ENCODE results near the gene NOTCH3.

NOTCH3 gene

DNA sequence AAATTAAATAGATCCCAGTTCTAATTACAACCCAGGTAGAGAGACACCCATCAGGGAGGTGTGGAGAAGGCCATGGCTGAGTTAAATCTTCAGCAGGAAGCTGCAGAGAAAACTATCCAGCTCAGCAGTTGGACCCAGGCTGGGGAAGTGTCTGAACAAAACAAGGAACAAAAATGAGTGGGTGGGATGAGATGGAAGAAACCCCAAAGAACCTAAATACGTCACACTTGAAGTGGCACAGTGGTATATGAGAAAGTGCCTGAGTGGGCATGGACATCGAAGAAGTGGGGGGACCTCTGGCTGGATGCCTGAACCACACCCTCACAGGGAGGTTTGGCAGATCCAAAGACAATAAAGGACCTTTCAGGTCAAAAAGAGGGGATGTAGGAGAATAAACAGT, 35.0 kb upstream of the NOTCH3 start:
- DNase-seq = no peak

DNA sequence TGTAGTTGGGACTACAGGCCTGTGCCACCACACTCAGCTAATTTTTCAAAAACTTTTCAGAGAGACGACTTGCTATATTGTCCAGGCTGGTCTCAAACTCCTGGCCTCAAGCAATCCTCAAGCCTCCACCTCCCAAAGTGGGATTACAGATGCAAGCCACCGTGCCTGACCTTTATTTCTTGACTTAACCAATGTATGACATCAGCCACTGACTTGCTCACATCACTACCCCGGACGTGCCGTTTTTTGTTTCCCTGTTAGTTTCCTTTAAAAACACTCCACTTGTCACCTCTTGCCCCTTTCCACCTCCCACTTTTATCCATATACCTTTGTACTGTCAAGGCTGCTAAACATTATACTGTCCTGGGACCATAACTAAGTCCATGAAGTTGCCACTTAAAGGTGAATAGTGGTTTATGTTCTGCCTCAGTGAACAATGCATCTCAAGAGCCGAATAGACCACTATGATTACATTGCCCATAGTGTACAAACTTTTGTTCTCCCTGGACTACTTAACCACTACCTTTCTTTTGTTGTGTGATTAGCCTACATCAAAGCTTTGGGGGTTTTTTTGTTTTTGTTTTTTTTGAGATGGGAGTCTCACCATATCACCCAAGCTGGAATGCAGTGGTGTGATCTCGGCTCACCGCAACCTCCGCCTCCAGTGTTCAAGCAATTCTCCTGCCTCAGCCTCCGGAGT, 33.8 kb upstream of the NOTCH3 start:
- DNase-seq = no peak

DNA sequence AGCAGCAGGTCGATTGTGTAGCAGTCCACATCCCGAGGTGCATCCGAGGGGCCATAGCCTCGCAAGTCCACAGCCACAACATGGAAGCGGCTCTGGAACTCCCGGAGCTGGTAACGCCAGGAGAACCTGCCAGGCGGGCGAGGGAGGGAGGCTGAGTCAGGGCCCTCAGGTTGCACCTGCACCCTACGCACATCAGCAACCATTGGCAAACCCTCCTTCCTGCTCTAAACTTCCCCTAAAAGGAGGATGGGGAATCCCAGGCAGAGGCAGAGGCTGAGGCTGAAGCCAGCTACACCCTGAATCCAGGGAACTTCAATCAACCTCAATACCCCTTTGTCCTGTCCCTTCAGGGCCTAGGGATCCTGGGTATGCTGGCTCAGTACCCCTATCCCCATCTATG, 30.5 kb upstream of the NOTCH3 start:
- no peak for DNase-seq

DNA sequence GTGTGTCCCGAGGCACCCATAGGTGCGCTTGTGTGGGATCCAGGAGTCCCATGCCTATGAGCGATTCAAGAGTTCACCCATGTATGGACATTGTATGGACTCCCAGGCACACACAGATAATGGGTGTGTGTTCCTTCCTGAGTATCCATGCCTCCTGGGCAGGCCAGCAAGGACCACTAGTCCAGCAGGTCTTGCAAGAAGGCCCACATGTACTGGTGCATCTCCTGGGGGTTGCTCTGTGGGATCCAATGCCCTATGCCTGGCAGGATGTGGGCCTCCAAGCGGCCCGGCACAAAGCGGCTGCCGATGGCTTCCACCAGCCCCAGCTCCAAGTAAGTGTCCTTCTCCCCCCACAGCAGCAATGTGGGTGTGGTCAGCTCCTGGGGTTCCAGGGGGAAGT, 26.5 kb upstream of the NOTCH3 start:
- DNase-seq = no peak

DNA sequence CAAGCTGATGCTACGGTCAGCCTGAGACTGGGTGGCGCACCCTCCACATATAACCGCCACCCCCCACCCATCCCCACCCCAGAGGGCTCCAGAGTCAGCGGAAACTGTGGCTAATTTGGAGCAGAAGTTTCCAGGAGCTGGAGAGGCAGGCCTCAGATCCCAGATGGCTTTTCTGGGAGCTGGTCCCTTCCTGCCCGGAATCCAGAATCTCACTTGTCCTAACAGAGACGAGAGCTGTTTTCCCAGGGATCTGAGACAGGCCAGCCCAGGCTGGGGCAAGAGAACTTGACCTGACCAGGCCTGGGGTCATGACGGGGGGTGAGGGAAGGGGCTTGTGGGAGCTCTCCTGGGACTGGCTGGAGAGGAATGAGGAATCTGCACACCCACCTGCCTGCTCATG, 25.0 kb upstream of the NOTCH3 start:
- DNase-seq = no peak

DNA sequence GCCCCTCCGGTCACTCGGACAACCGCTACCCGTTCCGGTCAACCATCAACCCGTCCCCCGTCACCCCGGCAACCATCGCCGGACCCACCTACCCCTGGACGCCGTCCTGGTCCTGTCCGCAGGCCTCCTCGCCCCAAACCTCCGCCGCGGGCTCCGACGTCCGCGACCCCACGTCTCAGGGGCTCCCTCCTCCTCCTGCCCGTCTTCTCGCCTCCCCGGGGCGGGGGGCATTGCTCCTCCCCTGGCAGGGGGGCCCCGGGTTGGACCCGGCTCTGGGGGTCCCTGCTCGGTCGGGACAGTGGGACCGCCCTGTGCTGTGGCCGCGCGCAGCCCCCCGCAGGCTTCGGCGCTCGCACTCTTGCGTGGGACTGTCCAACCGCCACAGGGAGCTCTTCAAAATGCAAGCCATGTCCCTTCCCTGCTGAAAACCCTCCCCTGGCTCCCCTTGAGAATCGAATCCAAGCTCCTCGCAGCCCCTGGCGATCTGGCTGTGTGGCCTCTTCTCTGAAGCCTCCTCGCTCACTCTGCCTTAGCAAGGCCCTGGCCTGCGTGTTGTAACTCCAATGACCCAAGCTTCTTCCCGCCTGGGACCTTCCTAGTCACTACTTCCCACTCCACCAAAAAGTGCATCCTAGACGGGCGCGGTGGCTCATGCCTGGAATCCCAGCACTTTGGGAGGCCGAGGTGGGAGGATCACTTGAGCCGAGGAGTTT, 23.0 kb upstream of the NOTCH3 start:
- DNase-seq = no peak

DNA sequence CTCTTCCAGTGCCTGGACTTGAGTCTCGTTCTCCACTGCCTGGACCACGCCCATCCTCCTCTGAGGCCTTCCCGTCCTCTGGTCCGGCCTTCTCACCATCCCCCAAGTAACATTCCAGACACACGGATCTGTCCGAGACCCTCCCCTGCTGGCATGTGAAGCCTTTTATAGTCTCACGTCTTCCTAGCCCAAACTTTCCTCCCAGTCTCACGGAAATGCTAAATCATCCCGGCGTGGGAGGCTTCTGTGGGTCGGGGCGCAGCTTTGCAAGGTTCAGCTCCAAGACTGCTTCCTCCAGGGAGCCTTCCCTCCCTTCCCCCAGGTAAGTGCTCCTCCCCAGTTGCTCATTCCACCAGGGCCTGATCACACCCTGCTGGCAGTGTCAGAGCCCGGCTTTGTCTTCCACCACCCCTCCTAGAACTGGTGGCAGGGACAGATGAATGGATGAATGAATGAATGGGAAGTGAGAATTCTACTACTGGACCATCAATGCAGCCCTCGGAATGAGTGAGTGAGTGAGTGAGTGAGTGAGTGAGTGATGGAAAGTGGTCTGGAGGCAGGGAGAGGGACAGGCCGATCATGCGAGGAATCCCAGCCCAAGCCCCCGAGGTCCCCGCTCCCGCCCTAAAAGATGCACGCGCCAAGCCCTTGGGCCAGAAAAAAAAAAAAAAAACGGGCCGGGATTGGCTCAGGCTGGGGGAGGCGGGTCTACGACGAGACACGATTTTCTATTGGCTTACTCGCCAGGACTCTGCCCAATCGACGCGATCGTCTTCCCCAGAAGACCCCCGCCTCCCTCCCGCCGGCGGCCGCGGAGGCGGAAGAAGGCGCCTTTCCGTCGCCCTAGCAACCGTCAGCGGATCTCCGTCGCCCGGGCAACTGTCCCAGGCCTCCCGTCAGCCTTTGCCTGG, 22.2 kb upstream of the NOTCH3 start:
- DNase-seq = peak; percentile 79

DNA sequence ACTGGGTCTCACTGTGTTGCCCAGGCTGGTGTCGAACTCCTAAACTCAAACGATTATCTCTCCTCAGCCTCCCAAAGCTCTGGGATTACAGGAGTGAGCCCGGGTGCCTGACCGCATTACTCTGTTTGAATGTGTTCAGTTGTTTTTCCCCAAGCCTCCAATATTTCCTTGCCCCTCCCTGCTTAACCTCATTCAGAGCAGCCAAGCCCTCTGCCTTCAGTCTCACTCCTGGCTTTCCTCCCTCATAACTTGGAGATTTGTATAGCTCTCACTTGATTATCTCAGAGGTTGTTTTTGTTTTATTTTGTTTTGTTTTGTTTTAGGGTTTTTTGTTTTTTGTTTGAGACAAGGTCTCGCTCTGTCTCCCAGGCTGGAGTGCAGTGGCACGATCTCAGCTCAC, 20.0 kb upstream of the NOTCH3 start:
- no peak for DNase-seq

DNA sequence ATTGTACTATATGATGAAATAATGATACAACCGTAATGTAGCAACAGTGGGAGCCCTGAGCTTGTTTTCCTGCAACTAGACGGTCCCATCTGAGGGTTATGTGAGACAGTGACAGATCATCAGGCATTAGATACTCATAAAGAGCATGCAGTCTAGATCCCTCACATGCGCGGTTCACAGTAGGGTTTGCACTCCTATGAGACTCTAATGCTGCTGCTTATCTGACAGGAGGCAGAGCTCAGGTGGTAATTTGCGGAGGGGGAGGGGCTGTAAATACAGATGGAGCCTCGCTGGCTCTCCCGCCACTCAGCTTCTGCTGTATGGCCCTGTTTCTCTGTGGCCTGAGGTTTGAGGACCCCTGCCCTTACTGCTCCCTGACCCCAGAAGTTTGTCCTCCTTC, 17.7 kb upstream of the NOTCH3 start:
- DNase-seq = no peak

DNA sequence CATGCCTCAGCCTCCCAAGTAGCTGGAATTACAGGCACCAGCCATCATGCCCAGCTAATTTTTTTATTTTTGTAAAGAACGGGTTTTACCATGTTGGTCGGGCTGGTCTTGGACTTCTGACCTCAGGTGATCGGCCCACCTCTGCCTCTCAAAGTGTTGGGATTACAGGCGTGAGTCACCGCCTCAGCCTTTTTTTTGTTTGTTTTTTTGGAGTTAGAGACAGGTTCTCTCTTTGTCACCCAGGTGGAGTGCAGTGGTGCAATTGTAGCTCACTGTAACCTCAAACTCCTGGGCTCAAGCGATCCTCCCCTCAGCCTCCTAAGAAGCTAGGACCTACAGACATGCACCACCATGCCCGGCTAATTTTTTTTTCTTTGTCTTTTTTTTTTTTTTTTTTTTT, 15.6 kb upstream of the NOTCH3 start:
- no peak for DNase-seq

DNA sequence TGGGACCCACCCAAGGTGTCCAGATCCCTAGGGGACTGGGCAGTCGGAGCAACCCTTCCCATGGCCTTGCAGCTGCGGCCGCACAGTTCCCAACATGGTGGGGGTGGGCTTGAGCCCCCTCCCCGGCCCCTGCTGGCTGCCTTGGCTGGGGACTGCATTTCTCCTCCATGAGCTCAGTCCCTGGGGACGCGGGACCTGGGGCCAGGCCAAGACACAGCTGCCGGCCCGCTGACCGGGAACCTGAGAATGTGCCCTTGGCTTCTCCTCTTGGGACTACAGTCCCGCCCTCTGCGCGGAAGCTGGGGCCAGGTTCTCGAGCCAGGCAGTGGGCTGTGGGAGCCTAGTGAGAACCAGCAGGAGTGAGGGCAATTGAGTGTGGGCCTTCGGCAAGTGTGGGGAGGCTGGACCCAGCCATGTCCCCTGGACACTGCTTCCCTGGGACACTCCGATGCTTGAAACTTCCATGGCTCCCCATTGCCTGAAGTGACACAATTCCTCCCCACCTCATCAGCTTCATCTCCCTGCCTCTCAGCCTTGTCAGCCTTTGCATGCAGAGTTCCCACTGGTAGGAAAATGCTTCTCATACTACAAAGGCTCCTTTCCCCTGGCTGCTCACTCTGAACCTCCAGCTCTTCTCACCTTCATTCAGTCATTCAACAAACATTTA, 13.1 kb upstream of the NOTCH3 start:
- DNase-seq = no peak

DNA sequence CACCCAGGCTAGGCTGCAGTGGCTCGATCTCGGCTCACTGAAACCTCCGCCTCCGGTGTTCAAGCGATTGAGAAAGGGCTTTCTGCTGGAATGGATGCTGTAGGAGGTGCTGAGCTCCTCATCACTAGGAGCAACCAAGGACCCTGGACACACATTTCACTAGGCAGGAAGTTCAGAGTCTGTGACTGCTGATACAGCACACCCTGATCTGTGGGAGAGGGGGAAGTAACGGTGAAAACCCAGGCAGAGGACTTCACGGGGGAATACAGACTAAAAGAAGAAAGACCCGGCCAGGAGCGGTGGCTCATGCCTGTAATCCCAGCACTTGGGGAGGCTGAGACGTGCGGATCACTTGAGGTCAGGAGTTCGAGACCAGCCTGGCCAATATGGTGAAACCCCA, 11.9 kb upstream of the NOTCH3 start:
- no peak for DNase-seq

DNA sequence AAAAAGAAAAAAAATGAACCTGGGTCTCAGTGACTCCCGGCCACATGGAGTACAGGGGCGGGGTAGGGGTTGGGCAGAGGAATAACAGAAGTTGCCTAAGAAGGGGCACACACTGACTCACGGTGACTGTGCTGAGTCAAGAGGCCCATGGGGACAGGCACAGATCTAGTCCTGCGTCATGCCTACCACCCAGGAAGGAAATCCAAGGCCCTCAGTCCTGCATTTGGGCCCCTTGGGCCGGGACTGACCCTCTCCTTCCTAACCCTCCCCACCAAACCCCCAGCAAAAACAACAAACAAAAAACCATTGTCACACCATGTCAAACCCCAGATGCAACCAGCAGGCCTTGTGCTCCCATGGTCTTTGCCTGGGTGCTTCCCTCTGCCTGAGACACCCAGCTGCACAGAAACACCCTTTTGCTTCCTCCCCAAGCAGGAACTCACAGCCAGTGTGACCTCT, 9.6 kb upstream of the NOTCH3 start:
- peak; percentile 16 for DNase-seq

DNA sequence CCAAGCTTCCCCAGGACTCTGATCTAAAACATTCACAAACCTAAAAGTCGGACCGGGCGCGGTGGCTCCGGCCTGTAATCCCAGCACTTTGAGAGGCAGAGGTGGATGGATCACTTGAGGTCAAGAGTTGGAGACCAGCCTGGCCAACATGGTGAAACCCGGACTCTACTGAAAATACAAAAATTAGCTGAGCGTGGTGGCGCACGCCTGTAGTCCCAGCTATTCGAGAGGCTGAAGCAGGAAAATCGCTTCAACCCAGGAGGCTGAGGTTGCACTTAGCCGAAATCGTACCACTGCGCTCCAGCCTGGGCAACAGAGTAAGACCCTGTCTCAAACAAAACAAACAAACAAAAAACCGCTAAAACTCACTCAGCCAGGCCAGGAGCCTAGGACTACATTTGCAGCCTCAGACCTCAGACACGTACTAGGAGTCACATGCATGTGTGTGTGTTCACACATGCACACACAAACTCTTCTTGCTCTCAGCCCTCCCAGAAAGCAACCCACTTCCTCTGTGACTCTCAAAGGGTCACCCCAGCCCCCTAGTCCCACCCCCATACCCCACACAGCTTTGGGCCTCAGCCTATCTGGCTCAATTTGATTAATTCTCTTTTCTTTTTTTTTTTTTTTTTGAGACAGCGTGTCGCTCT, 704 bp upstream of the NOTCH3 start:
- no peak for DNase-seq

DNA sequence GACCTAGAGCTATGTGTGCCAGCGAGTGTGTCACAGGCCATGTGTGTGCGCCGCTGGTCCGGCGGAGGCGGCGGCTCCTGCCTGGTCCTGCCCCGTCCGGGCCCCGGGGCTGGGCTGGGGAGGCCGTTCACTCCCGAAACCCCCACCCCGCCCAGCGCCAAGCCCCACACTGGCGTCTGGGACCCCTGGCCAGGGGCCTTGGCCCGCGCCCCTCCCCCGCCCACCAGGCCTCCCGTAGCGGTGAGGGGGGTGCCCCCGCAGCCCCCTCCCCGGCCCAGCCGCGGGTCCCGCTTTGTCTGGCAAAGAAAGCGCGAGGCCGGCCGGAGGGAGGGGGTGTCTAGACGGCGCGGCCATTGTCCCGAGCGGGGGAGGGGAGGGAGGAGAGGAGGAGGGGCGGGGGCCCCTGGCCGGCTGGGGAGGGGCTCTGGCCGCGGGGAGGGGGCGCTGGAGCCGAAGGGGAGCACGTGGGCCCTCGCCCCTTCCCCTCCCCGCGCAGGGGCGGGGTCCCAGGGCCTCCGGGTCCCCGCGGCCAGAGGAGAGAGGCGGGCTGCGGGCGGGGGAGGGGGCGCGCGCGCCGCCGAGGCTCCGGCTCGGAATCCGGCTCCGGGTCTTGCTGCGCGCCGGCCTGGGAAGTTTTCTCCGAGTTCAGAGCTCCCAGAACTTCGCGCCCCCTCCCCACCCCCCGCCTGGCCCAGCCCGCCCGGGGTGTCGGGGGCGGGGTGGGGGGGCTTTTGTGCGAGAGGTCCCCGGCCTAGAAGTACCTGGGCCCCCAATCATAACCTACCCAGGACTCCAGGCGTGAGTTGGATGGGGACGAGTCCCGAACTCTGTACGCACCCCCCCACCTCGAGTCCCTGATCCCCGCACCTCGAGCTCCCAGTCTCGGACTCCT, 888 bp downstream of the NOTCH3 start:
- DNase-seq = no peak

DNA sequence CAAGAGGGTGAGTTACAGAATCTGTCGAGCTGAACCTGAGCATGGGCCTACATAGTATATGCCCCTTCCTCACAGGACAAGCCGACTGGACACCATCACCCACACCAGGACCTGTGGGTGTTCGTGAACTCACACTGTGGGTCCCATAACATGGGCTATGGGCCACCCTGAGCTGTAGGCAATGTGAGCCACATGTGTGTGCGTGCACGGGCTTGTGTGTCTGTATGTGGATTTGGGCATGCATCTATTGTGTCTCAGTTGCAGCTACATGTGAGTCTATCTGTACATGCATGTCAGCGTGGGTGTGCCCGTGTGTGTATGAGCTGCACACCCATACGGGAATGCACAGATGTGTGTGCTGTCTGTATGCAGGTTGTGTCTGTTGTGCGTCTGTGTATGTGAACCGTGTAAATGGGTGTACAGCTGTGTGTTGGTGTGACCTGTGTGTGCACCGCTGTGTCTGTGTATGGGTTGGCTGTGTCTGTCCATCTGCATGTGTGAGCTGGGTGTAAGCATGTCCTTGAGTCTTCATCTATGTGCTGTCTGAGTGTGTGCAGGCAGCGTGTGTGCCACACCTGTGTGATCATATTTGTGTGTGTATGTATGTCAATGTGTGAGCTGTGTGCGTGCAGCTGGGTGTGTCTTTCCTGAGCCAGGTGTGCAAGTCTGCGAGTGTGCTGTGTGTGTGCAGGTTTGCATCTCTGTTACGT, 1.7 kb downstream of the NOTCH3 start:
- DNase-seq = no peak

DNA sequence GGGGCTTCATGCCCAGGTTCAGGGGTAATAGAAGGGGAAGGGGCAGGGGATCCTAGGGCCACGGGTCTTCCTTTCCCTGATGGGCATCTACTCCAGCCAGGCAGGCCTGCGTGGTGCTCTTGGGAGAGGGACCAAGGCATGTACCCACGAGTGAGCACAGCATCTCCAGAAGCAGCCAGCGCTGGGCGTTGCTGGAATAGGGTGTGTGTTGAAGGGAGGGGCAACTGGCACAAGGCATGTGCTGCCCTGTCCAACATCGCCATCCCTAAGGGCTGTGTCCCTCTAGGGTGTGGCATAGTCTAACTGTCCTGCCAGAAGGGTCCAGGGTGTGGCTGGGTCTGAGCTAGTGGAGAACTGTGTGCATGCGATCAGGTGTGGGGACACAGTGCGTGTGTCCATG, 2.9 kb downstream of the NOTCH3 start:
- no peak for DNase-seq

DNA sequence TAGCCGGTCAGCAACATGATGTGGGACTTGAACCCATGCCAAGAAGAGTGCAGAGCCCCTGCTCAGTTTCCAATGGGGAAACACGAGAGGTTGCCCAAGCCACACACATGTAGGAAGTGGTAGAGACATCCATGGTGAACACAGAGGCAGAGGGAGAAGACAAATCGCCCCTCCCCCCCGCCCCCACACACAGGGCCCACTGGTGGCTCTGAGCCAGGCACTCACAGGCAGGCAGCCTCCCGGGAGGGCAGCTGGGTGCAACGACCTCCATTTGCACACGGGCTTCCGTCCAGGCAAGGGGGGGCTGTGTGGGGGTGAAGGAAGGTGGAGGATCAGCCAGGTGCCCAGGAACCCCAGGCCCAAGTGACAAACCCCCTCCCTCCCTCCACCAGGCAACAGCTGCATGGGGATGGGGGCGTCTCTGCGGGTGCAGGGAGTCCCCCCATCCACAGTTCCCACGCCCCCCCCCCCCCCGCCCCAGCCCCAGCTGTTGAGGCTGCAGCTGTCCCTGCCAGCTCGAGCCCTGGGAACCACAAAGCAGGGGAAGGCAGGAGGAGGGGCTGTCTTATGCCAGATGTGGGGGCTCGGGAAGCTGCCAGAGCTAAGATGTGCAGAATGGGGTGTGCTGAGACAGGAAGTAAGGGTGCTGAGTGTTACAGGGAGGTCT, 3.4 kb downstream of the NOTCH3 start:
- no peak for DNase-seq

DNA sequence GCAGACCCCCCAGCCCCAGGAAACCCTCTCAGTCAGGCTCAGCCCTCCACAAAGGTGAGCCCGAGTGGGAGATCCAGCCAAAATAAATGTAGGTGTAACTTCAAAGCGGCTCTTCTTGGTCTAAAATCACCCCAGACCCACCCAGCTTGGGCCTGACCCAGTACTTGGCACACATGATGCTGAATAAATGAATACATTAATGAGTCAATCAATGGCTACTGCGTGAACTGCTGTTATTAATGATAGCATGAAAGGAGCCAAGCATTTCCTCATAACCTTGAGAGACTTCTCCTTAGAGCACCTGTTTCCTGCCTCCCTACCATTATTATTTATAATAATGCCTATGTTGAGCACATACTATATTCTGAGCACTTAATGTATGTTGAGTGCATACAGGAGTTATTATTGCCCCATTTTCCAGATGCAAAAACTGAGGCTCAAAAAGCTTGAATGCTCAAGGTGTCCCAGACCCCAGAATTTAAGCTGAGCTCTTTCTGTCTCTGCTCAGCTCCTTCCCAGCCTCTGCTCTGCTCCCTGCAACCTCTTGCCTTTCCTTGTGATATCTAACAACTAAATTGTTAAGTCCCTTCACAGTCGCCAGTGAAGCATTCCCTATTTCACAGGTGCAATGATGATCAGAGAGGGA, 4.3 kb downstream of the NOTCH3 start:
- DNase-seq = no peak

All from CD4-positive, alpha-beta T cell treated with Interleukin-4 for 4 hours (primary cell).